RWPE2 (cell line): Measurements from ENCODE around the gene NET1.
A peak's percentile ranks its signal among the peaks of the same experiment; 100 is the strongest.

Experiments
- ATAC-seq: fragments of 200-7000 bp; cut with Tn5 transposase; 3 replicates; pipeline ENCODE4 v1.9.1; 2021; ENCODE audit warnings: low read depth
- DNase-seq: peaks from one replicate; pipeline ENCODE4 v3.0.0-alpha.2; 2020; ENCODE audit warnings: low spot score
- H3K27ac ChIP-seq: fragments of 450-650 bp; 2 replicates; pipeline ENCODE4 v1.5.1; 2017; ENCODE audit warnings: mild to moderate bottlenecking; ENCODE audit not compliant: poor library complexity, severe bottlenecking
- H3K27me3 ChIP-seq: fragments of 250-450 bp; sonication (Bioruptor Pico); 2 replicates; pipeline ENCODE4 v1.5.1; 2021; ENCODE audit warnings: mild to moderate bottlenecking, moderate library complexity; ENCODE audit not compliant: insufficient read depth, poor library complexity, severe bottlenecking
- H3K36me3 ChIP-seq: fragments of 250-450 bp; sonication (Bioruptor Pico); 2 replicates; pipeline ENCODE4 v1.5.1; 2020; ENCODE audit warnings: low read depth, mild to moderate bottlenecking, moderate library complexity
- H3K4me1 ChIP-seq: fragments of 250-450 bp; sonication (Bioruptor Pico); 2 replicates; pipeline ENCODE4 v1.5.1; 2021; ENCODE audit warnings: mild to moderate bottlenecking, moderate library complexity; ENCODE audit not compliant: insufficient read depth, poor library complexity, severe bottlenecking
- H3K4me3 ChIP-seq: fragments of 250-450 bp; sonication (Bioruptor Pico); 2 replicates; pipeline ENCODE4 v1.5.1; 2021; ENCODE audit warnings: mild to moderate bottlenecking, moderate library complexity; ENCODE audit not compliant: severe bottlenecking
- H3K9me3 ChIP-seq: fragments of 250-450 bp; sonication (Bioruptor Pico); 2 replicates; pipeline ENCODE4 v1.5.1; 2021; ENCODE audit warnings: mild to moderate bottlenecking, moderate library complexity; ENCODE audit not compliant: severe bottlenecking
- TF ChIP-seq, protein P1 (sequence below): fragments of 450-650 bp; IDR thresholded peaks from one replicate; pipeline ENCODE4 v1.5.1; 2017; ENCODE audit warnings: mild to moderate bottlenecking, moderate library complexity; ENCODE audit not compliant: poor library complexity, severe bottlenecking

Gene NET1, protein sequence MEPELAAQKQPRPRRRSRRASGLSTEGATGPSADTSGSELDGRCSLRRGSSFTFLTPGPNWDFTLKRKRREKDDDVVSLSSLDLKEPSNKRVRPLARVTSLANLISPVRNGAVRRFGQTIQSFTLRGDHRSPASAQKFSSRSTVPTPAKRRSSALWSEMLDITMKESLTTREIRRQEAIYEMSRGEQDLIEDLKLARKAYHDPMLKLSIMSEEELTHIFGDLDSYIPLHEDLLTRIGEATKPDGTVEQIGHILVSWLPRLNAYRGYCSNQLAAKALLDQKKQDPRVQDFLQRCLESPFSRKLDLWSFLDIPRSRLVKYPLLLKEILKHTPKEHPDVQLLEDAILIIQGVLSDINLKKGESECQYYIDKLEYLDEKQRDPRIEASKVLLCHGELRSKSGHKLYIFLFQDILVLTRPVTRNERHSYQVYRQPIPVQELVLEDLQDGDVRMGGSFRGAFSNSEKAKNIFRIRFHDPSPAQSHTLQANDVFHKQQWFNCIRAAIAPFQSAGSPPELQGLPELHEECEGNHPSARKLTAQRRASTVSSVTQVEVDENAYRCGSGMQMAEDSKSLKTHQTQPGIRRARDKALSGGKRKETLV

DNA sequence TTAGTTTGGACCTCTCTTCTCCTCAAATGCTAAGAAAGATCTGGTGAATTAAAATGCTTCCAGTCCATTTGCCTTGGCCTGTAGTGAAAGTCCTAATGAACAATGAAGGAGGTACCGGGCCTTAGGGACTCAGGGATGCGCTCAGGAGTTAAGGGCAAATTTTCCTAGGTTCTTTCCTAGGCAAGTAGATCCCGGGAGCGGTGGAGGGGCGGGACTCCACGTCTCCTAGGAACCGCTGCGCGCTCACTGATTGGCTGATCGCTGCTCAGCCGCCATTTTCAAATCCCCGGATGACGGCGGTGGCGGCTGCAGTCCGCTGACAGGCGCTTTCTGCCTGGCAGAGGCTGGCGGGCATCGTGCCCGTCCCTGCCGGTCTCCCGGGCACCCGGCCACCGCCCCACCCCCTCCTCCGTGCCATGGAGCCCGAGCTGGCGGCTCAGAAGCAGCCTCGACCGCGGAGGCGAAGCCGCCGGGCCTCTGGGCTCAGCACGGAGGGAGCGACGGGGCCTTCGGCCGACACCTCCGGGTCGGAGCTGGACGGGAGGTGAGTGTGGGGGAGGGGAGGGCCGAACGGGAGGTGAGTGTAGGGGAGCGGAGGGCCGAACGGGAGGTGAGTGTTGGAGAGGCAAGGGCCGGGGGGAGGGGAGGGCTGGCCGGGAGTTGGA is at the start of gene NET1:
Gene NET1 (plus strand): TSS at position 281 of the 665 bp plus-strand sequence. CDS start 136 bp downstream, at position 417.
- peak within 1 kb of the TSS; percentile 66 for H3K4me3 ChIP-seq
- TF ChIP-seq, protein P1, sequence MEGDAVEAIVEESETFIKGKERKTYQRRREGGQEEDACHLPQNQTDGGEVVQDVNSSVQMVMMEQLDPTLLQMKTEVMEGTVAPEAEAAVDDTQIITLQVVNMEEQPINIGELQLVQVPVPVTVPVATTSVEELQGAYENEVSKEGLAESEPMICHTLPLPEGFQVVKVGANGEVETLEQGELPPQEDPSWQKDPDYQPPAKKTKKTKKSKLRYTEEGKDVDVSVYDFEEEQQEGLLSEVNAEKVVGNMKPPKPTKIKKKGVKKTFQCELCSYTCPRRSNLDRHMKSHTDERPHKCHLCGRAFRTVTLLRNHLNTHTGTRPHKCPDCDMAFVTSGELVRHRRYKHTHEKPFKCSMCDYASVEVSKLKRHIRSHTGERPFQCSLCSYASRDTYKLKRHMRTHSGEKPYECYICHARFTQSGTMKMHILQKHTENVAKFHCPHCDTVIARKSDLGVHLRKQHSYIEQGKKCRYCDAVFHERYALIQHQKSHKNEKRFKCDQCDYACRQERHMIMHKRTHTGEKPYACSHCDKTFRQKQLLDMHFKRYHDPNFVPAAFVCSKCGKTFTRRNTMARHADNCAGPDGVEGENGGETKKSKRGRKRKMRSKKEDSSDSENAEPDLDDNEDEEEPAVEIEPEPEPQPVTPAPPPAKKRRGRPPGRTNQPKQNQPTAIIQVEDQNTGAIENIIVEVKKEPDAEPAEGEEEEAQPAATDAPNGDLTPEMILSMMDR: no peak
- H3K27ac ChIP-seq: peak within 1 kb of the TSS; percentile 56
- H3K27me3 ChIP-seq: no peaks in the 10 kb centered on the region
- DNase-seq (peak; percentile 85), ATAC-seq (peak; percentile 95)
- H3K9me3 ChIP-seq: peaks cover 5% of the 10 kb centered on the region
- peaks cover 9% of the 10 kb centered on the region for H3K4me1 ChIP-seq
- peaks cover 11% of the 10 kb centered on the region for H3K36me3 ChIP-seq

DNA sequence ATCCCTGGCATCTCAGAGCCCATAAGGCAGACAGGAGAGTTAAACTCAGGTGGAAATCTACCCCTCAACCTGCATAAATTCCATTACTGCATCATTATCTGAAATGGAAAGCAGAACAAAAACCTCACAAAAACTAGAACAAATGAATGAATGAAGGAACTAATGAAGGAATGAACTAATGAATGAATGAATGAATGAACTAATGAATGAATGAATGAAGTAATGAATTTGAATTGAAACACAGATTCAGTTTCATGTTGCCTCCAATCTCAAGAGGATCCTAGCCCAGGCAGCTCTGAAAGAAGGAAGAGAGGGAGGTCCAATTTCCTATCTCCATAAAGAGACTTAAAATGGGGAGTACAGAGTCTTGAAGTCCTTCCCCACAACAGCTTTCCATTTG is 49.5 kb upstream of the NET1 start:
- TF ChIP-seq, protein P1: no peak
- H3K9me3 ChIP-seq: no peaks in the 10 kb centered on the region
- H3K27me3 ChIP-seq: peaks cover 20% of the 10 kb centered on the region
- no peak overlapping the region for H3K4me3 ChIP-seq
- DNase-seq (no peak), ATAC-seq (no peak)
- no peak overlapping the region for H3K27ac ChIP-seq
- H3K4me1 ChIP-seq: no peaks in the 10 kb centered on the region
- no peaks in the 10 kb centered on the region for H3K36me3 ChIP-seq

DNA sequence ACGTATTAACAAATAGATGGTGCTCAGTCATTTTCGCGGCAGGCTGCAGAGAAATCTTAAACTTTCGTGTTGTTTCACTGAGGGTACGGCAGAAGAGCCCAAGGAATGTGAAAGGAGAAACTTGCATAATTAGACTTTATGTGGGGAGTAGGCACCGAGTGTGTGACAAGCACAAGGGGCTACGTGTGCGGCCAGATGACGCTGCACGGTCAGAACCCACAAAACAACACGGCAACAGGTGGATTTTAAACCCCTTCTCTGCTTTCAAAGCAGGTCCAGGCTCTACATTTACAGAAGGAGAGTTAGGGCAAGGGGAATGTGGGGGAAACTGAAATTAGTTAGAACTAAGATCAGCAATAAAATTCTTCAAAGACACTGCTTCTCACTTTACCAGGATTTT is 48.0 kb upstream of the NET1 start:
- Histone ChIP-seq H3K27me3 (peaks cover 20% of the 10 kb centered on the region), H3K36me3 (no peaks in the 10 kb centered on the region), H3K27ac (no peak overlapping the region), H3K9me3 (no peaks in the 10 kb centered on the region), H3K4me3 (no peak overlapping the region), H3K4me1 (no peaks in the 10 kb centered on the region)
- DNase-seq: no peak
- TF ChIP-seq, protein P1: no peak
- ATAC-seq: no peak

DNA sequence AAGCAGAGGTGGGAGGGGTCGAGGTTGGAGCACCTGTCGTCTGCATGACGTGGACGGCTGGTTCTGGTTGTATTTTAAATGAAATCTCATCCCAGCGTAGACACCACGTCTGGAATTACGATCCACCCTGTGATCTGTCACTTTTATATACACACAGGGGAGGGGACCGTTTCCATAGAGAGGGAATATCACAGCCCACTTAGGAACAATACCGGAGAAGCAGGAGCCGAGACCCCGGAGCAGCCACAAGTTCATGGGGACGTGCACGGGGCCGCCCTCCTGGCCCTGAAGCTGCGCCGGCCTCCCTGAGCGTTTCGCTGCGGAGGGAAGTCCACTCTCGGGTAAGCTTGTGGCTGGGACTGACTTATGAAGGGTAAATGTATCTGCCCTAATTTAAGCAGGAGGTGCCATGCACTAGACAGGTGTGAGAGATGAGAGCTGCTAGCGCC is 47.4 kb upstream of the NET1 start, which contains the start of gene UCN3:
Gene UCN3 (plus strand): TSS at position 77 of the 449 bp plus-strand sequence. CDS start 8,755 bp downstream, outside the sequence.
- Histone ChIP-seq H3K36me3 (no peaks in the 10 kb centered on the region), H3K27ac (no peak within 1 kb of the TSS), H3K4me1 (no peaks in the 10 kb centered on the region), H3K27me3 (peaks cover 20% of the 10 kb centered on the region), H3K4me3 (no peak within 1 kb of the TSS), H3K9me3 (no peaks in the 10 kb centered on the region)
- TF ChIP-seq, protein P1: no peak
- DNase-seq (no peak), ATAC-seq (no peak)
